HG03095 (cell line): Measurements from ENCODE around the gene ZSWIM8.

Experiments
- ATAC-seq: cut with Tn5 transposase; IDR thresholded peaks from one replicate; pipeline ENCODE4 v1.9.1; 2021; ENCODE audit warnings: moderate library complexity; ENCODE audit not compliant: unreplicated experiment

Gene ZSWIM8

DNA sequence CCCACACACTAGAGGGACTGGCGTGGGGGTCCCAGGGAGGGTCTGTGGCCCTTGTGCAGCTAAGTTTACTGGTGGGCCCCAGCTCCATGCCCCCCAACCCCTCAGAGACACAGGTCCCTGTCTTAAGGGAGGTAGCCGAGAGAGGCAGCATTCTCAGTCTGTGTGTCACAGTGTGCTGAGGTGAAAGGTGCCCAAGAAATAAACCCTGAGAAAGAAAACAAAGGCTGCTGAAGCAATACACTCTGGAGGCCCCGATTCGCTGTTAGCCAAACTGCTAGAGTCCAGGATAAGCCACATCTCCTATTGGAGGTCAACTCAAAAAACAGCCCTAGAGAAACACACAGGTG, 54.6 kb downstream of the ZSWIM8 start:
- no peak for ATAC-seq

DNA sequence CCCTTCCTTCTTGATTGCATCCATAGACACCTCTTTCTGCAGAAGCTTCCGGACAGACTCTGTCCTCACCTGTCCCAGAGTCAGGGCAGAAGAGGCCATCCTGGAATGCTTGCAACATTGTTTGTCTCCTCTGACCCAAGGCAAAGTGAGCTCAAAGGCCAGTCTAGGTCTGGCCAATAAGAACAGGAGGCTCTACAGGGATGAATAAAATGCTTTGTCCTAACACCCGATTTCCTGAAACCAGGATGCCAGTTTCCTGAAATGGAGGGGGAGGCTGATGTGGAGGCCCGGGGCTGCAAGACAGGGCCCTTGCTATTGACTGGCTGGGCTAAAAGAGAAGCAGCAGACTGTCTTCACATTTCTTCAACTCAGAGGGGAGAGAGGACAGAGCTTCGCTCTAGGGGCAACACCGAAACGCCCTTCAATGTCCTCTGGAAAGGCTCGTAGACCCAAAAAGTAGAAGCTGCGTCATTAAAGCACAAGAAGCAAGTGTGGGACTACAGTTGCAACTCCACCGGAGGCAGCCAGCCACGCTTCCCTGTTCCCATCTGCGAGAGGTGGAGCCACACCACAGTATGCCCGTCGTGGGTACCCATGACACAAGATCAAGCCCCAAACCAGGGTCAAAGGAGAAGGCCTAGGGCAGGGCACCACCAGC, 55.1 kb downstream of the ZSWIM8 start:
- no peak for ATAC-seq

DNA sequence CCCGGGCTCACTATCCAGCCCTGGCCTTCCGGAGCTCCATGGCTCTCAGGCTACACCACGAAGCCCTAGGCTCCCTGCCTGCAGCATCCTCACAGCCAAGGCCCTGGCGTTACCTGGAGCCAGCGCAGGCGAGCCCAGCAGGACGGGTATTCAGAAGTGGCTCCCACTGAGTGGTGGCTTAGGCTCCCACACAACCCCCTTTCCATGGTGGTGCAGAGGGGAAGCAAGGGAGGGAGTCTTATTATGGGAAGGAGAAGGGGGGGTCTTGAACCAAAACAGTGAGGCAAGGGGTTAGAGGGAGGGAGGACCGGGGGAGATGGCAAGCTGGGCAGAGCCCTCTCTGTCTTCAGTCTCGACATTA, 55.6 kb downstream of the ZSWIM8 start:
- no peak for ATAC-seq

DNA sequence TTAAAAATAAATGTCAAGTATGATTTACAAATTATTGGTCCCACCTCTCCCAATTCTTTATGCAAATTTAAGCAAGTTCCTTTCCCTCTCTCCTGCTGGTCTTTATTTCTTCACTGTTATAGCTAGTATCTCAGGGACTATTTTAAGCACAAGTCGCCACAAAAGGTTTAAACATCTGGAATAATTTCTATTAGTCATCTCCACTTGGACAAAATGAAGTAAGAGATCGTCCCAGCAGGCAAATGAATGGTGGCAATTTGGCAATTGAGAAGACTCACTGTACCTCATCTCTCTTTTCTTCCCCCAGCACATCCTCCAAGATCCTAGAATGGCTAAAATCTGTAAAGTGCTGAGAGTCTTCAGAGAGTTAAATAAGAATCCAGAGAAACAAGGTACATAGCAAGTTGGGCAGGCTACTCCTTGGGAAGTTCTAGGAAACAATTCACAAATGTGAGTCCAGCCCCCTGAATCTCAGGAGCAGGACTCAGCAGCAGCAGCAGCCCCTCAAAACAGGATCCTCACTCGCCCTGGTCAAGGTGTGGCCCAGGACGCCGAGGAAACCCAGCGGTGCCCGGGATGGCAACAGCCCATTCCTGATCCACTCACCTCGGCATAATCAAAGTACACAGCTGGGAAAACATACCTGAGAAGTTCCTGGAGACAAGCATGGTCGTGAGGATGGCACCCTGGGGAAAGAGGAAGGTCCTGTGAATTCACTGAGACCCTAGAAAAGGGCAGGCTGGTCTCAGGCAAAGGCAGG, 56.3 kb downstream of the ZSWIM8 start:
- ATAC-seq, result no peak

DNA sequence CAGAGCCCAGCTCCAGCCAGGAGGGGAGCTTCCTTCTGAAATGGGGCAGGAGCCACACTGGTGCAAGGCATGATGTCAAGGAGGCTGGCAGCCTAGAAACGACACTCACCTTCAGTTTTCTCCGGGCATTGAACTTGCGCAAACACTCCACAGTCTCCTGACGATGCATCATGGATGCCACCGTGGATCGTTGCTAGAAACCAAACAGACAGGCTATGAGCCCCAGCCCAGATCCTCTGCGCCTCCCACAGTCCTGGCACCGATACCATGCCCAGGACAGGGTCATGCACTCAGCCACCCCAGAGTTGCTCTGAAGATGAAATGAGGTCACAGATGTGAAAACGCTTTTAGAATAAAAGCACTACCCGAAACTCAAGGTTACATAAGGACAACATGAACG, 56.9 kb downstream of the ZSWIM8 start:
- no peak for ATAC-seq

DNA sequence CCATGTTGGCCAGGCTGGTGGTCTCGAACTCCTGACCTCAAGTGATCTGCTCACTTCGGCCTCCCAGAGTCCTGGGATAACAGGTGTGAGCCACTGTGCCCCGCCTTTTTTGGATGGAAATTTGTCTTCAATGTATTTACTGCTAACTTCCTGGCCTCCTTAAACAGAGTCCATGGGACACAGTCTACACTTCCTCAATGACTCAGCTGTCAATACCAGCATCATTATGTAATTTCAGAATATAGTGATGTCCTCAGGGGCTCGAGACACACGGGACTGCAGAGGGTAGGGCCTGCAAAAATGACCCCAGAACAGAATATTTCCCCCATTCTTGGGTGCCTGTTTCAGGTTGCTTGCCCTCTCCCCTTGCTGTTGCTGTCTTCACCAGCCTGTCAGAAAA, 57.9 kb downstream of the ZSWIM8 start:
- ATAC-seq, result no peak

DNA sequence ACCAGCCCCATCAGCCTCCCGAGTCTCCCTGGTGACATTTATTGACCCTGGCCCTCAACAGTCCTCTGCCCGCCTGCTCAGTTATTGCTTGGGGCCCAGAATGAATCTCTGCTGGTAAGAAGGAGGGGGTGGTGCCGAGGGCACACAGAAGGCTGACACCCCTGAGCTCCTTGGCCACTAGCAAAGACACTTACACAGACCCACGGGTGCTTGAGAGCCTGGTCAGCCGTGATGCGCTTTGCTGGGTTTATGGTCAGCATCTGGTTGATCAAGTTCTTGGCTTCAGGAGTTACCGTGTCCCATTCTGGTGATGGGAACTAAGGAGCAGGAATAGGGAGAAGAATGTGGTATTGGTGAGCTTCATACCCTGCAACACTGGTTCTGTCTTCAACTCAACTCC, 61.6 kb downstream of the ZSWIM8 start:
- ATAC-seq, result no peak

DNA sequence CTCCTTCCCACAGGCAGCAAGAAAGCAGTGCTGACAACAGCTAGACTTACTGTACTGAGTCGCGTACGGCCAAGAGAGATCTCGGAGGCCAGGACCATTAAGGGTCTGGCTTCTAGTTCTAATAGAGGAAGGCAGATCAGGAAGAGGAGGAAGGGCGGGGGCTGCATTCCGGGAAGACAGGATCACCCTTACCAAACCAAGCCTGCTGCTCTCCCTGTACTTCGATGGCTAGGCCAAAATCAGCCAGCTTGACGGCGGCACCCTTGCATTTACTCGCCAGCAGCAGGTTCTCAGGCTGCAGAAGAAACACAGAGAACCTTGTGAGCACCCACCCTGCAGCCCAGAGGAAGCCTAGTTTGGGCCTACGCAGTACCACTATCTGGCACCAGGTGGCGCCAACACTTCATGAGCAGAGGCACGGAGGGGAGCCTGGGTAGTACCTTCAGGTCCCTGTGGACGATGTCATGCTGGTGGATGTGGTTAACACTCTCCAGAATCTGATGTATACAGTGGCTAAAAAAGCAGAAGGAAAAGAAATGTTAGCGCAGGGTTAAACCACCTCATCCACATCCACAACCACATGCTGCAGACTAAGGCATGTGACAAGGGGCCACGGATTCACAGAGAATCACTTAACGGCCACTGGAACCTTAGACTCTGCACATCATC, 63.5 kb downstream of the ZSWIM8 start:
- peak; percentile 93 for ATAC-seq

DNA sequence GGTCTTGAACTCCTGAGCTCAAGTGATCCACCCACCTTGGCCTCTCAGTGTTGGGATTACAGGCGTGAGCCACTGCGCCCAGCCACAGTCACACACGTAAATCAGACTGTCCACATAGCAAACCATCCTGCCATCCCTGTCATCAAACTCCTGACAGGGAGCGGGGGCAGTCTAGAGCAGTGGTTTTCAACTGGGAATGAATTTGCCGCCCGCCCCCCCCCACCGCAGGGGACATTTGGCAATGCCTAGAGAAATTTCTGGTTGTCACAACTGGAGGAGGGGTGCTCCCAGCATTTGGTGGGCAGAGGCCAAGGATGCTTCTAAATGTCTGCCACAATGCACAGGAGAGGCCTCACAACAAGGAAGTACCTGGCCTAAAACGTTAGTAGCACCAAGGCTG, 64.8 kb downstream of the ZSWIM8 start:
- ATAC-seq, result no peak

DNA sequence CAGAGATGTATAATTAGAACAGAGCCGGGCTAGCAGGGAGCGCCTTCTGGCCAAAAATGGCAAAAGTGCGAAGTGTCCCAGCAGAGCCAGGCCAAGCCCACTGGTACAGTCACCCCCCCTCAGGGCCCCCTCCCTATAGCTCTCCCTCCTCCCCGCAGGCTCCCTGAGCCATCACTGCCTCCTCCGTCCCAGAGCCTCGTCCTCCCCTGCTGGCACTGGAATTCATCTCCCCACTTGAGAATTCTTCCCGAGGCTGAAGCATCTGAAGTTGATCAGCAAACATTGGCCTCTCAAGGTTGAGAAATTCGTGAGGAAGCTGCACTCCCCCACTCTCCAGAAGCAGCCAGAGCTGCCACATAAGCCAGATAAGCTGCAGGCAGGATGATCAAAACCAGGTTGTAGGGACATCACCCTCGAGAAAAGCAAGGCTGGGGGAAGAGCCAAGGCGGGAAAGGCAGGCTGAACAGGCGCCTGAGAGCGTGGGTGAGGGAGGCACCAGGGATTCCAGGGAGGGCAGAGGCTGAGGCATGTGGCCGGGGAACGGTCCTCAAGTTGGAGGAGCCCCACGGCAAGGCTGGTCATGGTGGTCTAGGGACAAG, 65.6 kb downstream of the ZSWIM8 start:
- ATAC-seq, result no peak
